GM20000 (cell line): ENCODE results near the gene PFKFB2.

Source experiments
- DNase-seq: peaks from one replicate; pipeline ENCODE4 v3.0.0; 2012; ENCODE audit warnings: low spot score
- TF ChIP-seq, protein P1 (sequence below): IDR thresholded peaks from 2 replicates; pipeline ENCODE4 v1.5.1; 2012; ENCODE audit warnings: mild to moderate bottlenecking, control low read depth; ENCODE audit errors: extremely low read depth, missing control alignments

Gene PFKFB2

DNA sequence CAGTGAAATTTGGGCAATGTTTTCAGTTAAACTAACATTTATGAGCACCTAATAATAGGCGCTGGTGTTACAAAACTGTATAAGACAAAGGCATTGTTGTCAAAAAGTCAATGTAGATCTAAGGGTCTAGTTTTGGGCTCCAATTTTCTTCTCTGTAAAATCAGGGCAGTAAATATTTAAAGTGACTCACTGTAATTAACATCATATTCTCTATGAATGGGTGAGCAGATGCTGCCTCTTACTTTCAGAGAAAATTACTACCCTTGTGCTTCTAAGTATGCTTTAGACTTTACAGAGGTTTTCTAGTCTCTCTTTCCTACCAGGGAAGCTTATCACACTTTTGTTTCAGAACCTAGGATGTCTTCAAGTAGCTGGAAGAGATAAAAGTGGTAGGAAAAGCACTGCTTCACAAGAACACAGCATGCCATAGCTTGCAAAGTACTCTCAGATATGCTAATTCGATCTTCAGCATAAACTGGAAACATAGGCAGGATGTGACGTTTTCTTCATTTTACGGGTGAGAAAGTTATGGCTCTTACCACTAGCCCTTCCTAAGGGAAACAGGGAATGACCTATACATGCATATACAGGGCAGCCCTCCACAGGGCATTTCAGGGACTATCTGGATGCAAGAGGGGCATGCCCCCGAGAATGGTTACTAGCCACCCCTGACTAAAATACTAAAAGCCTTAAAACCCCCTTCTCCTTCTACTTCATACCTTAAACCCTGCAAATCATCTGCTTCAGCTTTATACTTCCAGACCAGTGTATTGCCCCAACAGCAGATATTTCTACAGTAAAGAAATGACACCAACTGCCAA is 23.2 kb upstream of the PFKFB2 start:
- DNase-seq: no peak
- TF ChIP-seq, protein P1, sequence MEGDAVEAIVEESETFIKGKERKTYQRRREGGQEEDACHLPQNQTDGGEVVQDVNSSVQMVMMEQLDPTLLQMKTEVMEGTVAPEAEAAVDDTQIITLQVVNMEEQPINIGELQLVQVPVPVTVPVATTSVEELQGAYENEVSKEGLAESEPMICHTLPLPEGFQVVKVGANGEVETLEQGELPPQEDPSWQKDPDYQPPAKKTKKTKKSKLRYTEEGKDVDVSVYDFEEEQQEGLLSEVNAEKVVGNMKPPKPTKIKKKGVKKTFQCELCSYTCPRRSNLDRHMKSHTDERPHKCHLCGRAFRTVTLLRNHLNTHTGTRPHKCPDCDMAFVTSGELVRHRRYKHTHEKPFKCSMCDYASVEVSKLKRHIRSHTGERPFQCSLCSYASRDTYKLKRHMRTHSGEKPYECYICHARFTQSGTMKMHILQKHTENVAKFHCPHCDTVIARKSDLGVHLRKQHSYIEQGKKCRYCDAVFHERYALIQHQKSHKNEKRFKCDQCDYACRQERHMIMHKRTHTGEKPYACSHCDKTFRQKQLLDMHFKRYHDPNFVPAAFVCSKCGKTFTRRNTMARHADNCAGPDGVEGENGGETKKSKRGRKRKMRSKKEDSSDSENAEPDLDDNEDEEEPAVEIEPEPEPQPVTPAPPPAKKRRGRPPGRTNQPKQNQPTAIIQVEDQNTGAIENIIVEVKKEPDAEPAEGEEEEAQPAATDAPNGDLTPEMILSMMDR: no peak

DNA sequence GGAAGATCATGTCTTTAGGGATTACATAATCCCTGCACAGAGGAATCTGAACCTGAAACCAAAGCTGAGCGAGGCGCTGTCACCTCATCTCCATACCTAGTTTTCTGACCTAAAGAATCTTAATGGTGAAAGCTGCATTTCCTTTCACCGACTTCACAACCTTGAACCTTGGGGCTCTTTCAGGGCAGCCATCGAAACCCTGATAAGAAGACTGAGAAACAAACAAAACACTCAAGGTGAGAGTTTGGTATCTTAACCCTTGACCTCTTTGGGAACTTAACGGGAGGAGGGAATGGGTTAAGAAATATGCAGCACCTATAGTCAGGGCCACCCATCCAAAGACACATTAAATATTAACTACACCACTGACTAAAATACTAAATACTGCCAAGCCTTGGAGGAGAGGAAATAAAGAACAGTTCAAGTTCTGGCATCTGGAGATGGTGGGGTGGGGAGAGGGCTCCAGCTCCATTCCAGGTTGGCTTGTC is 22.5 kb upstream of the PFKFB2 start:
- DNase-seq: no peak
- TF ChIP-seq, protein P1: no peak

DNA sequence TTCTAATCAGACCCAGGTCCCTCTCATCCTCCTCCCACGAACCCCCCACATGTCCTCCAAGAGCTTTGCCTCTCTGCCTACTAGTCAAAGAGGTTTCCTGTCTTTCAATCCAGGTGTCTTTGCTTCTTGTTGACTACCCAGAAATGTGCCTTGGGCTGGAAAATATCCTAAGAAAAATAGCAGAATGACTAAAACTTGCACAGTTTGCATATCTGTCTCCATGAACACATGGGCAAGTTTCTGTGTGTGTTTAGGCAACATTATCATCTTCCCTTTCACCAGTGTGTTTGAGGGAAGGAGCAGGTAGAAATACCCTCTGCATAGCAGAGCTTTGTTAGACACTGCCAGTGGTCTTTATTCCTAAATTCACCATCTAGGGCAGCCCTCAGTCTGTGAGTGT is 22.1 kb upstream of the PFKFB2 start:
- TF ChIP-seq, protein P1: no peak
- no peak for DNase-seq

DNA sequence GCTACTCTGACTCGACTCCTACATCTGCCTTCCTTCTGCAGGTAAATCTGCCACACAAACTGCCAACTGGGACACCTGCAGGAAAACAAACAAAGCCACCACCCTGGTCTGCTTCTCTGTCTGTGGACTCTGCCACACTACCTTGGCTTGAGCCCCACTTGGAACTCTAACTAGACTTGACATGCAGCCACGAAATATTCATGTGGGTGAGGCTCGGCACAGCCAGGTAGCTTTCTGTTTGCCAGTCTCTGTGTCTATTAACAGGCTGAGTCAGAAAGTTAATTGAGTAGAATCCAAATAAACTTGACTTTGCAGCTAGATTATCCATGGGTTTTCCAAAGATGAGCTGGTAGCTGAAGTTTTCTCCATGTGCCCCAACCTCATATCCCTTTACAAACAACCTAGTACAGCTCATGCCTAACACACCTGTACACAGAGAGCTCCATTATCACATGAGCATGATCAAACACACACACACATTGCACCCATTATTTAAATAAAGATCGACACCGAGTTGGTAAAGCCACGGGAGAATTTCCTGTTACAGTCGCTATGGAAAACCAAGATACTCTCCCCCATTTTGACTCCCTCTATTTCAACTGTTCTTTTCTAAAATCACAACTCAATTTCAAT is 21.3 kb upstream of the PFKFB2 start:
- DNase-seq: no peak
- TF ChIP-seq, protein P1: no peak

DNA sequence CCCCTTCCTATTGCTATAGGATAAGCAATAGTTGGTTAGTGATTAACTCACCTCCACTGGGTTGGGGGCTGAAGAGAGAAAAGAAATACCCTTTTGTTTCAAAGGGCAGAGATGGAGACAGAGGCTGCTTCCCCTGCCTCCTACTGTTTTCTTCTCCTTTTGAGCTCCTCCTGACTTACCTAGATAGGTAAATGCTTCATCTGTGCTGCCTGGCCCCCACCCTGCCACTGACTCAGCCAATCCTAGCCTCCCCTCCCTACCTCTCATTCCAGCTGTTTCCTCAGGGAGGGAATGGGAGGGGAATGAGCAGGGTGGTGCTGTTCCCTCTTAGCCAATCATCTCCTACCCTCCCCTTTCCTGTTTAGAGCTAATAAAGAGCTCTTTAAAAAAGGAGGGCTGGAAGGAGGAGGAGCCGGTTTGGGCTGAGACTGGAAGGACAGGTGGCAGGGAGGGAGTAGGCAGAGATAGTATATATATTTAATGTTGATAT is 20.5 kb upstream of the PFKFB2 start, which contains the start of gene C1orf116:
Gene C1orf116, minus strand, starts transcription at position 229 of the 490 bp plus-strand sequence. CDS start 5,158 bp downstream, outside the sequence.
- DNase-seq: no peak
- TF ChIP-seq, protein P1: no peak

DNA sequence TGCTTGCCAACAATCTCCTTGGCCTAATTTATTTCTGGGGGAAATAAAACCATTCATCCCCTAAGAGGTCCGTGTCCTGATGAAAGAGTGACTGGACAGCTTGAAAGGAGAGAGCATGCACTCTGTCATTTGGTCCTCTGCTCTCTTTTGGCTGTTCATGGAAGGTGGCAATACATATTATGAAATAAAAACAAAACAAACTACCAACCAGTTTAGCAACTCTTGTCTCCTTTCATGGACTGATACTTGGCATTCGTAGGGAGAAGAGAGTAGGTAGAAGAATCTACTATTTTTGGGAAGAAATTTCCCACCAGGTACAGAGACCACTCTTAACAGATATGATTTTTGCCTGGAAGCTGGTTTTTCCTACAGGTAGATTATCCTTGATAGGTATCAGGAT is 19.8 kb upstream of the PFKFB2 start:
- TF ChIP-seq, protein P1: no peak
- DNase-seq: no peak

DNA sequence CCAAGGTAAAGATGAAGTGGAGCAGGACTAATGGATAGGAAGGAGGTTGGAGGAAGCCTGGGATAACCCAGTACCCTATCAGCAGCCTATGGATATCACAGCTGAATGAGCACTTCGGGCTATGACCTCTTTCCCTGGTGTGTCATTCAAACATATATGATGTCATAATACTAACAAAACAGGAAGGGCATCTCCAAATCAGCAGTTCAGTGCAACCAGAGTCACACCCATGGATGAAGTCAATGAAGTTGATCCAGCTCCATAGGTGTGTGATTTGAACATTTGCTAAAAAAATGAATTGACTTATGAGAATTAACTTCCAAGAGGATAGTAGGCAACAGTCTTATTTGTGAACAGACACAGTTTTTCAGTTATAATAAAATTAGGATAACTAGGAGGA is 18.9 kb upstream of the PFKFB2 start:
- no peak for DNase-seq
- TF ChIP-seq, protein P1: no peak
